H1 (cell line): ENCODE measurements around the gene GLB1L2. TPM values are rescaled to one million over a fixed set of nuclear protein-coding genes. Genes with fewer than 3 reads are reported as not detected.

Experiments
- CTCF ChIA-PET: fragments of 300-600 bp; sonication (Branson Sonifier 250); formaldehyde crosslinking; loops from one replicate; lab custom pipeline; 2021; ENCODE audit not compliant: partially characterized antibody; lab: Charles Lee
- POLR2A ChIA-PET: fragments of 300-600 bp; sonication (Branson Sonifier 250); formaldehyde crosslinking; loops from one replicate; lab custom pipeline; 2021; ENCODE audit warnings: inconsistent platforms; ENCODE audit not compliant: partially characterized antibody; lab: Charles Lee
- DNase-seq, 2 experiments: peaks; one replicate each; pipeline versions ENCODE4 v3.0.0 to v3.0.0-alpha.2; 2010 to 2022; ENCODE audit warnings: low spot score in 2 of 2, low read depth in 1 of 2, mixed read lengths in 1 of 2
- FAIRE-seq: peaks from 2 replicates; lab custom pipeline; 2011; peaks lifted over from hg19 to GRCh38; lab: Jason Lieb, UNC
- H2AFZ ChIP-seq: 2 replicates; pipeline ENCODE4 v1.8.1; 2012; ENCODE audit warnings: low read length, inconsistent platforms
- H2AK5ac ChIP-seq: 2 replicates; pipeline ENCODE4 v1.6.1; 2013; ENCODE audit warnings: low read depth, low read length
- H2BK120ac ChIP-seq: replicated peaks from 2 replicates; pipeline ENCODE3; 2013; ENCODE audit warnings: low read depth, low read length, inconsistent platforms
- H2BK12ac ChIP-seq: 2 replicates; pipeline ENCODE4 v1.6.1; 2013; ENCODE audit warnings: low read depth, low read length
- H2BK15ac ChIP-seq: 2 replicates; pipeline ENCODE4 v1.6.1; 2013; ENCODE audit warnings: low read length
- H2BK20ac ChIP-seq: 2 replicates; pipeline ENCODE4 v1.6.1; 2013; ENCODE audit warnings: low read length
- H2BK5ac ChIP-seq: 2 replicates; pipeline ENCODE4 v1.6.1; 2013; ENCODE audit warnings: low read depth, low read length
- H3K14ac ChIP-seq: 2 replicates; pipeline ENCODE4 v1.6.1; 2013; ENCODE audit warnings: inconsistent platforms; ENCODE audit not compliant: insufficient read length
- H3K18ac ChIP-seq: 2 replicates; pipeline ENCODE4 v1.6.1; 2013; ENCODE audit warnings: low read length; ENCODE audit errors: extremely low read depth
- H3K23ac ChIP-seq: 2 replicates; pipeline ENCODE4 v1.6.1; 2013; ENCODE audit warnings: inconsistent platforms; ENCODE audit not compliant: insufficient read length
- H3K23me2 ChIP-seq: 2 replicates; pipeline ENCODE4 v1.6.1; 2013; ENCODE audit warnings: low read depth, low read length
- H3K27ac ChIP-seq: 2 replicates; pipeline ENCODE4 v1.6.1; 2011; ENCODE audit warnings: low read depth, low read length, inconsistent platforms
- H3K27me3 ChIP-seq, 4 experiments: replicated peaks in 1 of 4; 1 replicate in 1 of 4; 2 replicates in 3 of 4; pipeline versions ENCODE4 v1.6.1 to v1.8.1; 2011 to 2013; ENCODE audit warnings: low read length in 3 of 4, mild to moderate bottlenecking in 3 of 4, inconsistent platforms in 2 of 4, mixed read lengths in 2 of 4, moderate library complexity in 1 of 4; ENCODE audit not compliant: control insufficient read depth in 3 of 4, insufficient read depth in 3 of 4; ENCODE audit errors: extremely low read depth in 1 of 4
- H3K36me3 ChIP-seq, 4 experiments: 2 replicates each; pipeline versions ENCODE4 v1.6.1 to v1.8.1; 2011 to 2013; ENCODE audit warnings: mild to moderate bottlenecking in 4 of 4, low read length in 3 of 4, moderate library complexity in 2 of 4, control low read depth in 1 of 4, inconsistent platforms in 1 of 4; ENCODE audit not compliant: insufficient read depth in 4 of 4, control insufficient read depth in 2 of 4
- H3K4ac ChIP-seq: replicated peaks from 2 replicates; pipeline ENCODE3; 2013; ENCODE audit warnings: low read length, low read depth, mixed read lengths, inconsistent platforms; ENCODE audit not compliant: insufficient read length
- H3K4me1 ChIP-seq, 4 experiments: replicated peaks in 1 of 4; 1 replicate in 1 of 4; 2 replicates in 3 of 4; pipeline versions ENCODE4 v1.6.1 to v1.8.1; 2011 to 2013; ENCODE audit warnings: low read length in 3 of 4, inconsistent platforms in 2 of 4, mixed read lengths in 1 of 4; ENCODE audit not compliant: insufficient read depth in 4 of 4, control insufficient read depth in 3 of 4
- H3K4me2 ChIP-seq, 2 experiments: 2 replicates each; pipeline versions ENCODE4 v1.6.1 to v1.8.1; 2011 to 2013; ENCODE audit warnings: low read depth in 2 of 2, low read length in 2 of 2, control low read depth in 1 of 2, inconsistent platforms in 1 of 2, mild to moderate bottlenecking in 1 of 2; ENCODE audit not compliant: insufficient read depth in 1 of 2
- H3K4me3 ChIP-seq, 4 experiments: fragments of 200-600, 300-600 bp in 1 of 4; sonication (generic), shearing (Covaris generic), sonication (Bioruptor Twin) in 1 of 4; 2 replicates each; pipeline versions ENCODE4 v1.5.1 to v1.8.1; 2011 to 2016; ENCODE audit warnings: low read length in 4 of 4, low read depth in 3 of 4, control low read depth in 2 of 4, inconsistent platforms in 2 of 4, mild to moderate bottlenecking in 2 of 4, mixed read lengths in 1 of 4, moderate library complexity in 1 of 4; ENCODE audit not compliant: insufficient read depth in 2 of 4; ENCODE audit errors: extremely low read depth in 1 of 4
- H3K56ac ChIP-seq: replicated peaks from 2 replicates; pipeline ENCODE3; 2013; ENCODE audit warnings: low read depth, mild to moderate bottlenecking, mixed read lengths, low read length, inconsistent platforms; ENCODE audit not compliant: insufficient read length
- H3K79me1 ChIP-seq: 2 replicates; pipeline ENCODE4 v1.6.1; 2013; ENCODE audit warnings: low read depth, low read length, control low read depth
- H3K79me2 ChIP-seq, 2 experiments: 2 replicates each; pipeline versions ENCODE4 v1.6.1 to v1.8.1; 2012 to 2013; ENCODE audit warnings: low read length in 2 of 2, mild to moderate bottlenecking in 2 of 2, inconsistent platforms in 1 of 2; ENCODE audit not compliant: insufficient read depth in 2 of 2, control insufficient read depth in 1 of 2
- H3K9ac ChIP-seq, 4 experiments: replicated peaks in 1 of 4; 1 replicate in 1 of 4; 2 replicates in 3 of 4; pipeline versions ENCODE4 v1.6.1 to v1.8.1; 2011 to 2013; ENCODE audit warnings: low read depth in 3 of 4, low read length in 3 of 4, control low read depth in 2 of 4, mild to moderate bottlenecking in 2 of 4, moderate library complexity in 2 of 4, inconsistent platforms in 1 of 4; ENCODE audit errors: extremely low read depth in 1 of 4
- H3K9me3 ChIP-seq, 2 experiments: 2 replicates each; pipeline versions ENCODE4 v1.6.1 to v1.8.1; 2012 to 2013; ENCODE audit warnings: mild to moderate bottlenecking in 2 of 2, moderate library complexity in 2 of 2, control low read depth in 1 of 2, inconsistent platforms in 1 of 2, low read depth in 1 of 2, low read length in 1 of 2, mixed read lengths in 1 of 2; ENCODE audit not compliant: insufficient read depth in 2 of 2
- H4K20me1 ChIP-seq, 2 experiments: replicated peaks in 1 of 2; 2 replicates each; pipeline versions ENCODE3 to v1.8.1; 2011 to 2013; ENCODE audit warnings: inconsistent platforms in 2 of 2, low read length in 2 of 2, mild to moderate bottlenecking in 1 of 2; ENCODE audit not compliant: insufficient read depth in 2 of 2, control insufficient read depth in 1 of 2
- H4K5ac ChIP-seq: 2 replicates; pipeline ENCODE4 v1.6.1; 2013; ENCODE audit warnings: low read length, low read depth, mixed read lengths, inconsistent platforms; ENCODE audit not compliant: insufficient read length
- H4K8ac ChIP-seq: 2 replicates; pipeline ENCODE4 v1.8.0; 2013; ENCODE audit warnings: mild to moderate bottlenecking, moderate library complexity, low read length, inconsistent platforms; ENCODE audit not compliant: insufficient read depth; ENCODE audit errors: extremely low read depth
- H4K91ac ChIP-seq: replicated peaks from 2 replicates; pipeline ENCODE3; 2013; ENCODE audit warnings: low read length, mixed read lengths, inconsistent platforms; ENCODE audit not compliant: insufficient read length
- ASH2L ChIP-seq: fragments of 200-600, 300-600 bp; sonication (generic); IDR thresholded peaks from one replicate; pipeline ENCODE4 v1.7.1; 2017; ENCODE audit warnings: low read length
- ATF2 ChIP-seq: IDR thresholded peaks from 2 replicates; pipeline ENCODE4 v1.6.1; 2012; ENCODE audit warnings: low read length, inconsistent platforms
- ATF3 ChIP-seq: IDR thresholded peaks from 2 replicates; pipeline ENCODE4 v1.6.1; 2011; ENCODE audit warnings: low read depth, mild to moderate bottlenecking, low read length; ENCODE audit not compliant: insufficient read depth
- E2F6 ChIP-seq: IDR thresholded peaks from 2 replicates; pipeline ENCODE4 v1.6.1; 2012; ENCODE audit warnings: inconsistent platforms
- EP300 ChIP-seq, 2 experiments: IDR thresholded peaks; 1 replicate in 1 of 2; 2 replicates in 1 of 2; pipeline ENCODE4 v1.6.1; 2011 to 2012; ENCODE audit warnings: low read depth in 2 of 2, low read length in 2 of 2, mild to moderate bottlenecking in 2 of 2, borderline replicate concordance in 1 of 2, inconsistent platforms in 1 of 2, moderate library complexity in 1 of 2
- KDM1A ChIP-seq: fragments of 200-600, 300-600 bp; sonication (generic); IDR thresholded peaks from 2 replicates; pipeline ENCODE4 v1.7.1; 2016; ENCODE audit warnings: mild to moderate bottlenecking, low read length, borderline replicate concordance
- RXRA ChIP-seq: IDR thresholded peaks from 2 replicates; pipeline ENCODE4 v1.6.1; 2011; ENCODE audit warnings: low read depth, mild to moderate bottlenecking, low read length, moderate library complexity; ENCODE audit not compliant: insufficient read depth
- TAF1 ChIP-seq: IDR thresholded peaks from 2 replicates; pipeline ENCODE4 v1.6.1; 2011; ENCODE audit warnings: mild to moderate bottlenecking, low read depth, low read length
- USF2 ChIP-seq: IDR thresholded peaks from 2 replicates; pipeline ENCODE4 v1.6.1; 2011; ENCODE audit warnings: low read length, improper control_type of control experiment
- WGBS, 2 experiments: shearing (Covaris generic) in 1 of 2; methylation state at CpG; one replicate each; pipeline versions ENCODE4 v1.1.6 to v1.1.7; 2013 to 2015; ENCODE audit warnings: low lambda C conversion rate in 2 of 2, mixed read lengths in 2 of 2, inconsistent platforms in 1 of 2, low coverage in 1 of 2, missing lambda C conversion rate in 1 of 2; ENCODE audit not compliant: insufficient replicate concordance in 2 of 2, insufficient coverage in 1 of 2, insufficient read length in 1 of 2; ENCODE audit errors: extremely low coverage in 1 of 2, missing lambda C conversion rate in 1 of 2; 5-methylcytosine and 5-hydroxymethylcytosine counted together
- polyA plus RNA-seq, 7 experiments: library from polyadenylated mRNA; depleted of rRNA in 3 of 7; stranded (reverse) in 5 of 7; unstranded in 2 of 7; fragments of >200 nt in 5 of 7; fragments of 200-250 nt in 2 of 7; gene quantifications; 1 replicate in 5 of 7; 2 replicates in 1 of 7; 4 replicates in 1 of 7; pipeline versions ENCODE4 v1.2.1 to v1.2.3, GENCODE V29; 2011 to 2013; ENCODE audit warnings: missing spikeins in 2 of 7, mixed read lengths in 2 of 7
- total RNA-seq: library from RNA; stranded (reverse); fragmentation: NEBNext Ultra II Directional; extraction: Animal tissue kit (Norgen Biotek cat#: 25700); gene quantifications from 2 replicates; pipeline ENCODE4 v1.2.1, GENCODE V29; 2021

The GLB1L2 gene
- total and polyA plus RNA-seq, 2 of the 8 experiments (the other 6 are each of a cell fraction or from before 2014, with no cell fraction given), result 4.4 to 7.9 TPM

GRCh38 chr11:134363161-134363560, 31.4 kb downstream of the GLB1L2 start:
- H3K23me2 ChIP-seq, result no peaks in the 10 kb centered on the region
- no peak overlapping the region for H2BK5ac ChIP-seq
- no peak overlapping the region for H3K4ac ChIP-seq
- H4K8ac ChIP-seq, result no peak overlapping the region
- CTCF ChIA-PET, result no interaction called here
- no peak overlapping the region for H2BK20ac ChIP-seq
- no peaks in the 10 kb centered on the region; a peak in 1 of 7 replicates for H3K4me1 ChIP-seq
- no peak overlapping the region for H2AFZ ChIP-seq
- peaks cover 0 to 15% (median 5%) of the 10 kb centered on the region in 4 experiments; a peak in 6 of 7 replicates for H3K27me3 ChIP-seq
- no peak overlapping the region for H3K4me2 ChIP-seq
- no peaks in the 10 kb centered on the region for H3K36me3 ChIP-seq
- no peak overlapping the region for H4K91ac ChIP-seq
- no peak overlapping the region for H4K5ac ChIP-seq
- no peak overlapping the region for H2BK15ac ChIP-seq
- no peaks in the 10 kb centered on the region for H4K20me1 ChIP-seq
- no peak overlapping the region for H3K14ac ChIP-seq
- no peak overlapping the region for H3K9ac ChIP-seq
- no peak overlapping the region for H2AK5ac ChIP-seq
- FAIRE-seq (no peak), DNase-seq (no peak)
- no peak overlapping the region; the same call in 1 of the 2 replicates for H2BK12ac ChIP-seq
- POLR2A ChIA-PET, result no interaction called here
- no peak overlapping the region for H3K18ac ChIP-seq
- H3K79me2 ChIP-seq, result no peaks in the 10 kb centered on the region
- H3K23ac ChIP-seq, result no peak overlapping the region
- 87% methylated on average over 9 of the region's 9 CpGs; no CpG with 5 or more reads in 1 of the 2 experiments for WGBS, 2 experiments
- H3K4me3 ChIP-seq, result no peak overlapping the region
- H2BK120ac ChIP-seq, result no peak overlapping the region
- no peak overlapping the region for H3K27ac ChIP-seq
- no peaks in the 10 kb centered on the region for H3K79me1 ChIP-seq
- TF ChIP-seq TAF1 (no peak), ASH2L (no peak), ATF2 (no peak), EP300 (IDR thresholded peaks at IDR 0.05; ENCODE audit: borderline replicate concordance in 1 of 2, low read depth in 2 of 2, low read length in 2 of 2) (no peak), USF2 (no peak), ATF3 (no peak), KDM1A (no peak), RXRA (no peak), E2F6 (no peak)
- H3K9me3 ChIP-seq, result no peaks in the 10 kb centered on the region; a peak in 1 of 4 replicates
- H3K56ac ChIP-seq, result no peak overlapping the region
